ENCODE data around the gene HSD11B1L.

- TF ChIP-seq POLR2AphosphoS5 (IDR thresholded peaks at IDR 0.05; ENCODE audit: low read depth, low read length) (no peak), POLR2A (IDR thresholded peaks at IDR 0.05; ENCODE audit: low read depth, low read length) (no peak), TAF1 (IDR thresholded peaks at IDR 0.05; ENCODE audit: borderline replicate concordance, low read depth, low read length) (no peak)
These were observed 35.4 kb upstream of the HSD11B1L start for GRCh38 chr19:5645409-5645808.
